Stimulated activated CD4-positive, alpha-beta T cell treated with anti-CD3 and anti-CD28 coated beads, Interleukin-1b, Interleukin-23, amount 100 ng/mL, for 4 hours (primary cell): ENCODE results near the gene OR1J2.

Experiments
- DNase-seq, 2 donors: peaks; one replicate each; pipeline ENCODE4 v3.0.0-alpha.2; 2020; ENCODE audit warnings: low read depth in 2 of 2

OR1J2 gene

GRCh38 chr9:122551371-122551770 lies 40.8 kb downstream of the OR1J2 start:
- no peak for DNase-seq

- no peak for DNase-seq
Measured at GRCh38 chr9:122552812-122553211, 42.2 kb downstream of the OR1J2 start, which contains the start of gene OR1N2. Gene OR1N2 (plus strand): TSS chr9:122553112. CDS start chr9:122553212, 100 bp downstream.
